ENCODE data around the gene KPNA4.

DNA sequence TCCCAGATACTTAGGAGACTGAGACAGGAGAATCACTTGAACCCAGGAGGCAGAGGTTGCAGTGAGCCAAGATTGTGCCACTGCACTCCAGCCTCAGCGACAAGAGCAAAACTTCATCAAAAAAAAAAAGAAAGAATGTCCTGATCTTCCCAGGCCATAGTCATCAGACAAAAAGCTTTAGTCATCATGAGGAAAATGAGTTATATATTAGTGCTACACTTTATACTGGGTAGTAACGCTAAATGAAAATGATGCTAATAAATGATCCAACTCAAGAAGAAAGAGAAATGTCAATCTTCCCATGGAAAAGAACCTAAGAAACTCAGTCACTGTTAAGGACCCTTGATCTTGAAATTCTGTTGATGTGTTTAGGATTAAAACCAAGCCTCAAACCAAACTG, 89.5 kb downstream of the KPNA4 start:
- no peak for TF ChIP-seq POLR2A (IDR thresholded peaks at IDR 0.05)
- TF ChIP-seq, protein P1, sequence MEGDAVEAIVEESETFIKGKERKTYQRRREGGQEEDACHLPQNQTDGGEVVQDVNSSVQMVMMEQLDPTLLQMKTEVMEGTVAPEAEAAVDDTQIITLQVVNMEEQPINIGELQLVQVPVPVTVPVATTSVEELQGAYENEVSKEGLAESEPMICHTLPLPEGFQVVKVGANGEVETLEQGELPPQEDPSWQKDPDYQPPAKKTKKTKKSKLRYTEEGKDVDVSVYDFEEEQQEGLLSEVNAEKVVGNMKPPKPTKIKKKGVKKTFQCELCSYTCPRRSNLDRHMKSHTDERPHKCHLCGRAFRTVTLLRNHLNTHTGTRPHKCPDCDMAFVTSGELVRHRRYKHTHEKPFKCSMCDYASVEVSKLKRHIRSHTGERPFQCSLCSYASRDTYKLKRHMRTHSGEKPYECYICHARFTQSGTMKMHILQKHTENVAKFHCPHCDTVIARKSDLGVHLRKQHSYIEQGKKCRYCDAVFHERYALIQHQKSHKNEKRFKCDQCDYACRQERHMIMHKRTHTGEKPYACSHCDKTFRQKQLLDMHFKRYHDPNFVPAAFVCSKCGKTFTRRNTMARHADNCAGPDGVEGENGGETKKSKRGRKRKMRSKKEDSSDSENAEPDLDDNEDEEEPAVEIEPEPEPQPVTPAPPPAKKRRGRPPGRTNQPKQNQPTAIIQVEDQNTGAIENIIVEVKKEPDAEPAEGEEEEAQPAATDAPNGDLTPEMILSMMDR (IDR thresholded peaks at IDR 0.05), result no peak

Data from testis (tissue), 2 donors.